ENCODE data around the gene RAB17.
"Not testable (repeated sequence)": the region's sequence is repeated elsewhere in the genome, so short reads cannot be mapped to it uniquely, and the experiment has no call there.

RAB17 gene

DNA sequence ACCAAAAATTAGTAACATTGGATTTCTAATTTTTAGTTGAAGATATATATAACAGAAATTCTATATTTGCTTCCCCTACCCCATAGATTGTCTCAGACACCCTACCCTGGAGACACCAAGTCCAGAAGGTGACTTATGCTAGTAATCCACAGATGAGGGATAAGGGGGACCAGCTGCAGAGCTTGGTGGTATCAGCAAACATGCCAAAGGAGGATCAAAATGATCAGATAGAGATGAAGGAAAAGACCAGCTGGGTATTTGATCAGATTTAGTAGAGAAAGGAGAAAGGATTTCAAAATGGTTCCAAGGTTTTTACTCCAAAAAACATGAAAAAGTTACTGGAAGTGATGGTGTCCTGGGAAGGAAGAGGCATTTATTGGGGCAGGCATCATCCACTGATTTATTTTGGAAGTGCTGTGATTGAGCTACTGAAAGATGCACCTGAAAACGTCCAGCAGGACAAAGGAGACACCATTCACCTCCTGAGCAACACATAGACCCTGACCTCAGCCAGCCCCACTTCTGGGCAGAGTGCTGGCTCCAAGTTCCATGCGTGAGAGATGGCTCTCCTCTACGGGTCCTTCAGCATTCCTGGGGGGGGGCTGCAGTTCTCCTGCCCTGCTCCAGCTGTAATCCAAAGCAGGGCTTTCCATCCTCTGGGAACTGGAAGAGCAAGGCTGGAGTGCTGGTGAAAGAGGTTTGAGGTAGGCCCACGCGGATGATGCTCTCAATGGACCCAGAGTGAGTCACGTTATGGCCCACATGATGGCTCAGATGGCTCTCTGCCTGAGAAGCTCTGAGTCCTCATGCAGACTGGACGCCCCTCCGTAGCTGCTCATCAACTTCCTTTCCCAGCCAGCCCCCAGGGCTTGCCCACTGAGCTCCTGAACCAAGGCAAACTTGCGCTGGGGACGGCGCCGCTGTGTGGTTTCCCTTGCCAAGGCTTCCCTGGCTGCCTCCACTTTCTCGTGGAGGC lies 33.2 kb upstream of the RAB17 start:
- DNase-seq: no peak

DNA sequence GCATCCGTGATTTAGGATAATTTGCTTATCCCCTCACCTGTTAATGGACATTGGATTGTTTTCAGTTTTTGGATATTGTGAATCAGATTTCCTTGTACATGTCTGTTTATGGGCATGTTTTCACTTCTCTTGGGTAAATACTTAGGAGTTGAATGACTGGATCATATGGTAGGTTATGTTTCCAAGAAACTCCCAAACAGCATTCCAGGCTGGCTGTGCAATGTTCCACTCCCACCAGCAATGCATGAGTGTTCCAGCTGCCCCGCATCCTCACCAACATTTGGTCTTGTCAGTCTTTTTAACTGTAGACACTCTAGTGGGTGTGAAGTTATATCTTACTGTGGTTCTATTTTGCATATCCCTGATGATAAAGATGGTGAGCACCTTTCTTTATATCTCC lies 27.9 kb upstream of the RAB17 start:
- no peak for DNase-seq

DNA sequence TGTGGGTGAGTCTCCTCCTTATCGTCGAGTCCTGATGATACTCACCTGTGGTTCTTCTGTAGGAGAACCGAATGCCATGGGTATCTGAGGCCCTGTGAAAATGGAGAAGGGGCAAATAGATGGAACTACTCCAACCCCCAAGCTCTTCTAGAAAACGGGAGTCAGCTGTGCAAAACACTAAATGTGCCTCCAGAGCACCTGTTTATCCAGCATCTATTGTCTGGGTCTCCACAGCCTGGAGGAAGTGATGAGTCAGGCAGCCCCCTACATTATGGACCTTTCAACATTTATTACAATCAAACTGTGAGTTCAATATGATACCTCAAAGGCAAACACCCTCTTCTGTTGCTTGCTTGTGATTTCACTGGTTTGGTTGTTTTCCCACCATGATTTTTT lies 27.1 kb upstream of the RAB17 start:
- no peak for DNase-seq

DNA sequence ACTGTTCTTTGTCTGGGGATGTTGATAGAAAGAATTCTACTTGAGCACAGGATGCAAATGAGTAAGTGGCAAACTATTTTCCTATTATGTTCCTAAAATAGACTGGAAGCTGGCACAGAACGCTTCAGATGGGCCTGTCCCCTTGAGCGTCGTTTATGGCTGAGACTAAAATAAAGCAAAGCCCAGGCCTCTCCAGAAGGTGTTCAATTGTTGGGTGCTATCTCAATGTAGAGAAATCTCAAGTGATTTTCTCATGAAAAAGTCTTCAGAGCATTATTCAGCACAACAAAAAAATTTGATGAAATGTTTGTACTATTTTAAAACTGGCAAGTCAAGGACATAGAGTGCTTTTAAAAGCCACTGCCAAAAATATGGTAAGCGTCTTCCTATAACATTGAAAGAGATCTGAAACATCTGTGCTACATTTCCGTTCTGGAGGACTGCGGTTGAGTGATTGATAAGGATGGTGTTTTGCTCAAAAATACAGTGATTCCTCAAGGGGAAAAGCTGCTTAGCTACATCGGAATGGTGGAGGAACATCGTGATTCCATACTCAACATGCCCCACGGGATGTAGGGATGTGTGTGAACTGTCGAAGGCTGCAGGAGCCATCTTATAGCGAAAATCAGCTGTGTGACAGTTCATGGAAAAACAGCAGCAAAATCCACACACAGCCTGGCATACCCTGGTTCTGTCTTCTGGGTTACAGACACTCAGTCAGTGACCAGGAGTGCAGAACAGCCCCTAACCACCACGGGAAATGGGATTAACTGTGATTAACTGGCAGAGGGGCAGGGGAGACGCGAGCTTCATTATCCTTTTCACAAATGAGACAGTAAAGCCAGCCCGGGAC lies 26.4 kb upstream of the RAB17 start:
- no peak for DNase-seq

DNA sequence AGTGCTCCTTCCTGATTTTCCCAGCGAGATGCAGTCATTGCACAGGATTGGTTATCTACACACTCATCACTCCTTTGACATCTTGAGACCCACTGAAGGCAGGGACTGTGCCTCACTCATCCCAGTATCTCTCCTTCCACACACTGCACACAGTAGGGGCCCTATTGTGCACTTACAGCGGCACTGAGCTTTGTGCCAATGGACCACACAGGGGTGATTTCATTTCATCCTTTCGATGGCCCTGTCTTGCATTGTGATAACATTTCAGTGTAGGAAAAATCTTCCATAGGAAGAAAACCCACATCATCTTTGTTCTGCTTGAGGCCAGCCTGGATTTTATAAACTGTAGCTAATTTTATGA lies 25.8 kb upstream of the RAB17 start:
- no peak for DNase-seq

DNA sequence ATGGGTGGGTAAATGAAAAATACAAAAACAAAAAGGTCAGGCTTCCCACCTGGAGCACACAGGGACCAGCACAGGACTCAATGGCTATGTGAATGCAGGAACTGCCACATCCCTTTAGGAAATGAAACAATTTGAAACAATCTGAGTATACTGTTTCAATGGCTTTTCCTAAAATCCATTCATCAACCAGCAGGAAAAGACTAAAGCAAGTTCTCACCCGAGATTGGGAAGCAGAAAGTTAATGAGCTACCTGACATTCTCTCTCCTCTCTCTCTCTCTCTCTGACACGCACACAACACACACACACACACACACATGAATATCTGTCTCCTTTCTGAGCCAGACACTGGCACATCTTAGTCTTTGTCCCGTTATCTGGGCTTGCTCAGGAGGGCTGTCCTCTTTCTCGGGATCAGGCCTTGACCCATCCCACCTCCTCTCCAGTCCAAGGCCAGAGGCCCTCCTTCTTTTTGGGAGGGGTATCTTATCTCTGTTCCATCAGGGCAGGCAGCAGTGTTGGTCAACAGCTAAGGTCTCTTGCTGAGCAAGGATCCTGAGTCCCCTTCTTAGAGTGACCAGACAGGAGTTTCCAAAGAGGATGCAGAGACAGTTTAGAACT lies 25.2 kb upstream of the RAB17 start:
- DNase-seq: no peak

DNA sequence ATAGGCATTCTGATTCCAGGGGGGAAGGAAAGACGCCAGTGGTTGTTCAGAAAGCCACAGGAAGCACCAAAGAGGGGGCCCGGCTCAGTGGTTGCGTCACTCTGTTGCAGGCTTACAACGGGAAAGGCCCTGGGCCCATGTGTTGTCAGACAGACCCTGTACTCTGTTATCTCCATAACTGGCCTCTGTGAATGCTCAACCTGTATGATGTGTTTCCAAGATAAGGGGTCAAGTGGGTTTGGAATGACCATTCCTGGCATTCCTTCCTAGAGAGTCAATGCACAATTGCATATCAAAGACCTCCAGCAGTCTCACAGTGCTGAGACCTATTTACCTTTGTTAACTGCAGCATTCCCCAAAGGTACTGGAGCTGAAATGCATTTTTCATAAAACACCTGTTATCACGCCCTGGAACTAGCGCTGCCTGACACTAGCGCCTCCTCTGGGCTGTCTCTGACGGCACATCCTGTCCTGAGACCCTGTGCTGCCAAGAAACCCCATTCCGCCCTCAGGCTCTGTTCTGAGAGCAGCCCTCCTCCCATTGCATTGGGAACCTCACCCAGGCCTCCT lies 23.7 kb upstream of the RAB17 start:
- no peak for DNase-seq

DNA sequence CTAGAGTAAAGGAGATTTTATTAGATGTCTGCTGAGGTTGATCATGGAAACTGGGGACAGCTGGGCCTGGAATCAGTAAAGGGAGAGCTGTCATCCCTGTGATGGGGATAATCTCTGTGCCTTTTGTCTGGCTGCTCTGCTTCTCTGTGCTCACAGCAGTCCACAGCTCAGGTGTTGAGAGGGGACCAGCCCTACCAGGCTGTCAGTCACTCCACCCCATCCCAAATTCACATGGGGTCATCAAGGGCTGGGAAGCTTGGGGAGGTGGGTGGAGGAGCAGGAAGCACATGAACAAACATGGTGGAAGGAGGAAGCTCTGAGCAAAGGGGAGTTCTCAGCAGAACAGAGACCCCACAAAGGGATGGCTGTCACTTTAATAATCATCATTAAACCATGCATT lies 23.1 kb upstream of the RAB17 start:
- DNase-seq: no peak

DNA sequence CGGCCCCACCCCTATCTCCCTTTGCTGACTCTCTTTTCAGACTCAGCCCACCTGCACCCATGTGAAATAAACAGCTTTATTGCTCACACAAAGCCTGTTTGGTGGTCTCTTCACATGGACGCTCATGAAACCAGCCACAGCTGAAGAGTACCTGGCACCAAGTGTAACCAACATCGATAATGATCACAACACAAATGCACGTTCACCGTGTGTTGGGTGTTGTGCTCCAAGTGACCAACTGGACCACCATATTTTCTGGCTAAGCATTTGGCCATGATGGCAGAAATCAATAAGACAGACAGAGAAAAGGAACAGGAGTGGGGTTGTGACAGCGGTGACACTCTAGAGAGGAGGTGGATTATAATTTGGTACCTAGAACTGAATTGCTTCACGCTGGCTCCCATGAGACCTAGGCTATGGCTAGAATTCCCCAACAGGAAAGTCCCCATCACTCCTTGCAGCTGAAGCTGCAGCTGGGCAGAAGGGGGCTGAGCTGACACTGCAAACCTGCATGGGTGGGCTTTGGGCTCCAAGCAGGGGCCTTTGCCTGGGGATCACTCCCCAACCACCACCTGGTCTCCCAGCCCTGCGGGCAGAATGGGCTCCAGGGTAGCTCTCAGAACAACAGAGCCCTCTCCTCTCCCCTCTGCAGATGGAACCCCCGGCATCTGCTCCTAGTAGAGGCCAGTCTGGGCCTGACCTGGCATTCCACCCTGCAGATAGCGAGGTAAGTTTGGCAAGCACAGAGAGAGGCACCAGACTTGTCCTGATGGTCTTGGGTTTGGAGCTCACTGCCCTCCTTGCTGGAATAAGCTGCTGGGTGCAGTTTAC lies 22.2 kb upstream of the RAB17 start:
- DNase-seq: no peak

DNA sequence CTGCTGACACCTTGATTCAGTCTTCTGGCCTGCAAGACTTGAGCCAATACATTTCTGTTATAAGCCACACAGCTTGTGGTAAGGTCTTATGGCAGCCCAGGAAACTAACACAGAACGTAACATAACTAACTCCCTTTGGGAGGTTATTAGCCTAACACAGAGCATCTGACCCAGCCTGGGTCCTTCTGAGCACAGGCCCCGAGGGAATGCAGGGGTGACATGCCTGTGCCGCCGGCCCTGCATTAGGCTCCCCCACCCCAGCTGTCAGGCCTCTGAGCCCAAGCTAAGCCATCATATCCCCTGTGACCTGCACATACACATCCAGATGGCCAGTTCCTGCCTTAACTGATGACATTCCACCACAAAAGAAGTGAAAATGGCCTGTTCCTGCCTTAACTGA lies 16.0 kb upstream of the RAB17 start:
- not testable (repeated sequence) for DNase-seq

DNA sequence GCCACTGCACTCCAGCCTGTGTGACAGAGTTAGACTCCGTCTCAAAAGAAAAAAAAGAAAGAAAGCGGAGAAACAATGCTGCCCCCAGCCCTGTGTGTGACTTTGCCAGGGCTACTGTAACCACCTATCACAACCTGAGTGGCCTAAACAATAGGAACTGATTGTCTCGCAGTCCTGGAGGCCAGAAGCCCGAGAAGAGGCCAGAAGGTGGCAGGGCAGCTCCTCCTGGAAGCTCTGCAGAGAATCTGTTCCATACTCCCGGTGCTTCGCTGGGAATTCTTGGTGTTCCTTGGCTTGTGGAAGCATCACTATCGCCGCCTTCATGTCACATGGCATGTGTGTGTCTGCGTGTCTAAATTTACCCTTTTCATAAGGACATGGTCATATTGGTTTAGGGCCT lies 14.4 kb upstream of the RAB17 start:
- DNase-seq: no peak

DNA sequence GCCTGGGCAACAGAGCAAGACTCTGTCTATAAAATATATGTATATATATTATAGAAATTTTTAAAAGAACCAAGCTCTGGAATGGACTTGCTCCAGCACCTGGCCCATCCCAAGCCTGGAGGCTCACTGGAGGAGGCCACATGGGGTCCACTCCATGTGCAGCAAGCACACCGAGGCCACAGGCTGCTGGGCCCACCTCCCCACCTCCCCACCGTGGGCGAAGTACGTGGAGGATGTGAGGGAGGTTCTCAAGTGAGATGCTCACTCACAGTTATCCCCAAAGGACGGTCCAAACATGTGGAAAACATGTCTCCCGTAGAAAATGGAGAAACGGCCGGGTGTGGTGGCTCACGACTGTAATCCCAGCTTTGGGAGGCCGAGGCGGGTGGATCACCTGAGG lies 13.9 kb upstream of the RAB17 start:
- DNase-seq: no peak

DNA sequence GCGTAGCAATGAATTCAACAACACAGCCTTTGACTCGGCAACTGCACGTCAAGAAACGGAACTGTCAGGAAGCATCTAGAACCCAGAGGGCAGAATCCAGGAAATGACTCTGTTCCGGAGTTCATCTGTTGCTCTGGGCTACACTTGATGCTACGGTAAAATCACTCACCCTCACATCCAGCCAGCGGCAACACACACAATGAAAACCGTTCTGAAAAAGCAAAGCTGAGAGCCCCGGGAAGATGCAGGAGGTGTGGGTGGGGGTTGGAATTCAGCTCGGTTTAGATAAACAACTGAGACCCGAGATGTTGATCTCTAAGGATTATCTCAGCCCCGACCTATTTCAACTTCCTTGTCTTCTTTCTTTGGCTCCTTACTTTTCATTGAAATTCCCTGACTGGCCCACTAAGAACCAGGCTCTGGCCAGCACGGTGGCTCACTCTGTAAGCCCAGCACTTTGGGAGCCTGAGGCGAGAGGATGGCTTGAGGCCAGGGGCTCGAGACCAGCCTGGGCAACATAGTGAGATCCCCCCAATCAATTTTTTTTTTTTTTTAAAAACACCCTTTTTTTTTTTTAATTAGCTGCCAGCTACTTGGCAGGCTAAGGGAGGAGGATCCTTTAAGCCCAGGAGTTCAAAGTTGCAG lies 13.3 kb upstream of the RAB17 start:
- no peak for DNase-seq

DNA sequence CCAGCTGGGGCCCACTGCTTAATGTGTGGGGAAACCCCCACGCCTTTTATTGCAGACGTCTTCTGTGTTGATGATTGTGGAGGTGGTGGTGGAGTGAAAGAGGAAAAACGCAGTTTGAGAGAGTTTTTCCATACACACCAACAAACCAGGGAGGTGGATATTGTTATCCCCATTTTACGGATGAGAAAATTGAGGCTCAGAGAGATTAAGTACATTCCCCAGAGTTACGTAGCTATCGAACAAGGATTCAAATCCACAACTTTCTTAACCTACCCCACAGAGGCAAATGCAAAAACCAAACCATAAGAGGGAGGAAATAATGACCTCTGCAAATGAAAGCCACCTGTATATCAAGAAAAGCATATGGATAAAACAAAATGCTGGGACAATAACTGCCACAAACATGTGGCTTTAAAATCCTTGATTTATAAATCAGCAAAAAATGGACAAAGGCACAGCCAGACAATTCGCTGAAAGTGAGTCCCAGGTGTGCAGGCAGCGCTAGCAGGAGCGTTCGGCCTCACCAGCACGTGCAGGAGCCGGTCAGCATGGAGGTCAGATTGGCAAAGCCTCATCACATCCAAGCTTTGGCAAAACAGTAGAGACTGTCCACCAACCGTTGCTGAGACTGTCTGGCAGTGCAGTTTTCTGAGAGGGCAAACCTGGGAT lies 12.6 kb upstream of the RAB17 start:
- DNase-seq: no peak

DNA sequence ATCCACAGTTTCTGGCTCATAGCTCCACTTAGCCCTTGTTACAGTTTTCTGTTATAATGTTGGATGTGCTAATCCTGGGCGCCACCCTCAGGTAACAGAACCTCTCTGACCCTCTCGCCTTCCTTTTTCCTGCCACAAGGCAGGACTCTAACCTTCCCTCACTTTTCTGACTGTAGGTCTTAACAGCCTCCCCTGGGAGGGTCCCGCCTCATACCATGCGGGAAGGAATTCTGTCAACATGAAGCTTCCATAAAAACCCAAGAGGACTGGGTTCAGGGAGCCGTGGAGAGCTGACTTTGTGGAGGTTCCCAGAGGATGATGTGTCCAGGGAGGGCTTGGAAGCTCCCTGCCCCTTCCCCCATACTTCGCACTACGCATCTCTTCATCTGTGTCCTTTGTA lies 11.9 kb upstream of the RAB17 start:
- DNase-seq: no peak

DNA sequence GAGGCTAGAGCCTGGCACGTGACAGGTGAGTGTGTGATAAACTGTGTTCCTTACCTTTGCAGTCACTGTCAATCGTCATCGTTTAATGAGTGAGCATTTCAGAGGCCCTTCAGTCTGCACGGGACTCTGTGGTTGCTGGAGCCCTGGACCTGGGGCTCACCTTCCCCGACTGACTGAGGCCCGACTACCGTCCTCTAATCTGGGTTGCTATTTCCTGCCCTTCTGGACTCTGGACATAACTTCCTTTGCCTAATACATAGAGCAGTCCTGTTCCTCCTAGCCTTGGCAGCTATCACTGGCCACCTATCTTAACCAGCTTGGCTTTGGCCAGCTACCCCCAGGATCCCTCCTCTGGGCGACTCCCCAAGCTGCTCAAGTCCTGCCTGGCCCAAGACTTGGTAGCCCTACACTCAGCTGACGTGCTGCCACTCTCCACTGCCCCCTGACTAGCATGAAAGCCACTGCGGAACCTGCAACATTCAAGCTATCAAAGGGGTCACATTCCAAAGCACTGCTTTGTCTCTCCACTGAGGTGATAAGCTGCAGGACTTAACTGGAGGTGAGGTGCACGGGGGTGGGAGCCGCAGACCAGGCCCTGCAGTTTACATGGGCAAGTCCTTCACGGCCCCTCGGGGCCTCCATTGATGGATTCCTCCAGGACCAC lies 11.1 kb upstream of the RAB17 start:
- DNase-seq: no peak

DNA sequence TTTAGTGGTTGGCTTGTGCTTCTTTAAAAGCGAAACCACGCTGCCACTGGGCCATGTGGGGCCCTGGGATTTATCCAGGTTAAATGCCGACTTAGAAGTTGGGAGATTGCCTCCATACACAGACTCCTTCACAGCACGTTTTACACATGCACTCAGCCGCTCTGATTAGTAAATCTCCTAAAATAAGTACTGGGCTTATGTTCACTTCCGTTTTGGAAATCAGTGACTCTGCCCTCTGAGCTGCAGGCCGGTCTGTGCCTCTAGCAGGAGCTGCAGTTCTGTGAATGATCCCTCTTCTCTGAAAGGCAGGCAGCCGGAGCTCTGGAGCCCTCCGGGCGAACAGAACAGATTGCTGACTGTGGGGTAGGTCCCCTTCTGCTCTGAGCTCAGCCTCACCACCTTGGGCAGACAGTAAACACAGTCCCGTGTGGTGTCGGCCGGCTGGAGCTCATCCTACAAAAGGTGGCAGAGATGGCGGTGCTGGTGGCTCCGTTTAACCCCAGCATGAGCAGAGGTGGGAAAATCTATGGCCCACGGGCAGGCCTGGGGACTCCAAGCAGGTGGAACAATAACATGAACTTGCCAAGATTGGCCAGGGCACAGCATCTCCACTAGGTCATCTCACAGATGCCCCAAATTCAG lies 9.8 kb upstream of the RAB17 start:
- no peak for DNase-seq

DNA sequence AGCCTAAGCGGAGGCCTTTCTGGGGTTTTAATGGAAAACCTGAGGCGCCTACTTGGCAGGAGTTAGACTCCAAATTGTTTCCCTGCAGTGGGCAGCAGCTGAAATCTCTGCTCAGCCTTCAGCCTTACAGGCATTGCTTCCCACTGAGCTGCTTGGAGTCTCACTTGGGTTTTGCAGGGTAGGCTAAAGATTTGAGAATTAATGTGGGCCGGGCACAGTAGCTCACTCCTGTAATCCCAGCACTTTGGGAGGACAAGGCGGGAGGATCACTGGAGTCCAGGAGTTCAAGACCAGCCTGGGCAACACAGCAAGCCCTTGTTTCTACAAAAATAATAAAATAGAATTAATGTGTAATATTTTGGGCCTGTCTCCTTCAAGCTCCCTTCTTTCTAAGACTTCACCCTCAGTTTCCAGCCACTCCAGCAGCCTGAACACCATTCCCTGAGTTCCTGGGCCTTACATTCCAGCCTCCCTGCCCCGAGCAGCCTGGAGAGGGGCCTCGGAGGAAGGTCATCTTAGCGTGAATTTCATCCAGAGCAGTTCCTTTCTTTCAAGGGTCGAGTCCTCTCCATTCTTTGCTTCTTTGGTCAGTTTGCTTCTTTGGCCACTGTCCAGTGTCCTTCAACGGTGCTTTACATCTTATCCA lies 9.1 kb upstream of the RAB17 start:
- no peak for DNase-seq

DNA sequence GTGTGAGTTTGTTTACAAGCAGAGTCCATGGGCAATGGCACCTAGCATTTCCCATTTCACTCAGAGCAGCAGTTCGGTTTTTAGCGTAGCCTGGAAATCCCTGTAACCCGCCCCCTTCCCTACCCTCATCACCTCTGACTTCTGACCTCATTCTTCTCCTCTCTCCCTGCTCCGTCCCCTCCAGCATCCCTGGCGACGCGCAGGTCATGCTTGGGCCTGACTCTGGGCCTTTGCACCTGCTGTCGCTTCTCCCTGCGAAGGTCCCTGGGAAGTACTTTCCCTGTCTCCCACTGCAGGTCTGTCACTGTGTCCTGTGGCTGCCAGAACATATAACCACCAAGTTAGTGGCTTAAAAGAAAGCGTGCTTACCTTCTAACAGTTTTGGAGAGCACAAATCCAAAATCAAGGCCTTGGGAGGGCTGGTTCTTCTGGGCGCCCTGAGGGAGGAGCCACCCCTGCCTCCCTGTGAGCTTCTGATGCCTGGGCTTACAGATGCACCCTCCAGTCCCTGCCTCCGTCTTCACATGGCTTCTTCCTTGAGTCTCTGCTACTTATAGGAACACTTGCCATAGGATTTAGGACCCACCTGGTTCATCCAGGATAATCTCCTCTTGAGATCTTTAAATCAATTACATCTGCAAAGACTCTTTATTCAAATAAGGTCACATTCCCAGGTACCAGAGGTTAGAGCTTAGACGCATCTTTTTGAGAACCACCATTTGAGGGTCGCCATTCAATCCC lies 8.1 kb upstream of the RAB17 start:
- DNase-seq: no peak
